Activated T-cell treated with anti-CD3 and anti-CD28 coated beads, Interleukin-2, amount 50 U/mL, for 24 hours (primary cell): ENCODE results near the gene LYVE1.

Source experiments
- DNase-seq: peaks from one replicate; pipeline ENCODE4 v3.0.0-alpha.2; 2020
- H3K27ac Mint-ChIP-seq: 2 replicates; pipeline ENCODE4 v1.8.0; 2020; ENCODE audit warnings: mild to moderate bottlenecking, mixed read lengths
- H3K27me3 Mint-ChIP-seq: 2 replicates; pipeline ENCODE4 v1.8.0; 2020; ENCODE audit warnings: mixed read lengths
- H3K36me3 Mint-ChIP-seq: 2 replicates; pipeline ENCODE4 v1.8.0; 2020; ENCODE audit warnings: low read depth, mixed read lengths
- H3K4me1 Mint-ChIP-seq: 2 replicates; pipeline ENCODE4 v1.8.0; 2020; ENCODE audit warnings: low read depth, mixed read lengths
- H3K4me3 Mint-ChIP-seq: 2 replicates; pipeline ENCODE4 v1.8.0; 2020; ENCODE audit warnings: mild to moderate bottlenecking, moderate library complexity, mixed read lengths
- H3K9me3 Mint-ChIP-seq: 2 replicates; pipeline ENCODE4 v1.8.0; 2020; ENCODE audit warnings: mixed read lengths

LYVE1 gene

GRCh38 chr11:10511181-10511621, 57.3 kb downstream of the LYVE1 start:
- Mint-ChIP-seq H3K27me3 (no peaks in the 10 kb centered on the region), H3K4me1 (peaks cover 4% of the 10 kb centered on the region), H3K27ac (no peak overlapping the region), H3K9me3 (no peaks in the 10 kb centered on the region), H3K36me3 (peaks cover 39% of the 10 kb centered on the region), H3K4me3 (no peak overlapping the region)
- no peak for DNase-seq
